RPMI7951 (cell line): Measurements from ENCODE around the gene ABCE1. TPM values are rescaled to one million over a fixed set of nuclear protein-coding genes. Genes with fewer than 3 reads are reported as not detected.
"Not testable (repeated sequence)": the region's sequence is repeated elsewhere in the genome, so short reads cannot be mapped to it uniquely, and the experiment has no call there.

Experiments
- DNase-seq: peaks from one replicate; pipeline ENCODE4 v3.0.0-alpha.2; 2012; ENCODE audit warnings: low read depth
- total RNA-seq: library from RNA; depleted of rRNA; stranded (reverse); fragments of >200 nt; shearing (Covaris generic); gene quantifications from 2 replicates; pipeline ENCODE4 v1.2.3, GENCODE V29; 2014

Gene ABCE1
- total RNA-seq, 1 experiment from 2014 or later: 196 TPM

DNA sequence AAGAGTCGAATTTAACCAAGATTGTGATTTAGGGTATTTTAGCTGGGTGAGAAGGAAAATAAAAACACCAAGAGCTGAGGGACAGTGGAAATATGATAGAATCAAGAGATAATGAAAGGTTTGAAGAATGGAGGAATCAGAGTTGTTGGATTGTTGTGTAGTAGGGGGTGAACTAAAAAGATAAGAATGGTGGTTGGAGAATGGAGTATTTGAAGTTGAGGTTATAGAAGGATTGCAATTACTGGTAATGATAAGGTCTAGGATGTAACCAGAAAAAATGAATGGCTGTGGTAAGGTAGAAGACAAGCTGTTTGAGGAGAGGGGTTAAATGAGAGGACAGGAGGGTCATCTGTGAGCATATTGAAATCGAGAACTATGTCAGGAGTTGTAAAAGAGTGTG is 4.5 kb downstream of the ABCE1 start:
- DNase-seq: no peak

DNA sequence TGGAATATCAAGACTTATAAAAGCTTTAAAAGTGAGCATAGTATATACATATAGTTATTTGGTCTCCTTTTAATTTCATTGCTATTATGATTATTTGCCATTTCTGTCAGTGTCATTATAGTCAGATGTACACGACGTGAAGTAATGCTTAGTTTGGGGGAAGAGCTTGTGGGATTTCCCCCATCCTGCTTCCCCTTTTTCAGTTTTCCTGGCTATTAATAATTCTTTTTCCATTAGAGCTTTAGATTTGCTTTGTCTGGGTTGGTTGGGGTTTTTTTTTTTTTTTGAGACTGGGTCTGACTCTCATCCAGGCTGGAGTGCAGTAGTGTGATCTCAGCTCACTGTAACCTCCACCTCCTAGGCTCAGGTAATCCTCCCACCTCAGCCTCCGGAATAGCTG is 5.4 kb downstream of the ABCE1 start:
- DNase-seq: no peak

DNA sequence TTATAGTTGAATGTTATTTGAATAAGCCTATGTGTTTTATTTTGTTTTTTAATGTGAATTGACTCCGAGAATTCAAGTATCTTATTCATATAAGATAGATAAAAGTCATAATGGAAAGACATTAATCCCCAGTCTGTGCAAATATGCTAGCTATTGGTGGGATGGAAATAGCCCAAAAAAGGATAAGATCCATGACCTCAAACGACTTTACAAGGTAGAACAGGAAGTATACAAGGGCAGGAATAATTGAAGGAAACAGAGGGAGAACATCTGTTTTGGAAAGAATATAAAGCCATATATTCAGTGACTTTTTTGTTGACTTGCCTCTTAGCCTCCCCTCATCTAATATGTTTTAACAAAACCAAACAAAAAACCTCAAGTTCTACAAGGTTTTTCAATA is 9.0 kb downstream of the ABCE1 start:
- no peak for DNase-seq

DNA sequence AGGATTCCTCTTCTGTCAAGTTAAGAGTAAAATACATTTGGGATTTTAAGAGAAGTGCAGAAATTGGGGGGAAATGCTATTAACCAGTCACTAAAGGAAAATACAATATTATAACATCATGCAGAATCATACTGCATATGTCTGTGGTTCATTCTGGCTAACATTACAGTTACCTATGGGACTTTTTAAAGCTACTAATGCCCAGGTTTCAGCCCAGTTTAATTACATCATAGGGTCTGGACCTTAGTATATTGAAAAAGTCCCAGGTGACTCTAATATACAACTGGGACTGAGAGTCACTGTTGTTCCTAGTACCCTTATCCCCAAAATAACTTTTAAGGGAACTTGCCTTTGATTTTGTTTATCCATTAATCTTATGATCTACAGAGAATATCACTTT is 10.0 kb downstream of the ABCE1 start:
- DNase-seq: no peak

DNA sequence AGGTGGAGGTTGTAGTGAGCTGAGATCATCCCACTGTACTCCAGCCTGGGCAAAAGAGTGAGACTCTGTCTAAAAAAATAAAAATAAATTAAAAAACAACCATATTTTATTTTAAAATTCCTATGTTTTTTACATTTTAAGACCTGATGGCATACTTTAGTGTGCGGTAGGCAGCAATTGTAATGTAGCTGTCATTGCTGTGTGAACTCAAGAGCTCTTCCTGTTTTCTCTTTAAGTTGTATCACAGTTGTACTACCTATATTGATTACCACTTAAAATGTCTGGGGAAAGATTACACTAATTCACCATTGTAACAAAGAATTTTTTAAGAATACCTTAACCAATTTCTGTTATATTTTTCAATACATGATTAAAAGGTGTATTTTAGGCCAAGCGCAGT is 27.3 kb downstream of the ABCE1 start:
- no peak for DNase-seq

DNA sequence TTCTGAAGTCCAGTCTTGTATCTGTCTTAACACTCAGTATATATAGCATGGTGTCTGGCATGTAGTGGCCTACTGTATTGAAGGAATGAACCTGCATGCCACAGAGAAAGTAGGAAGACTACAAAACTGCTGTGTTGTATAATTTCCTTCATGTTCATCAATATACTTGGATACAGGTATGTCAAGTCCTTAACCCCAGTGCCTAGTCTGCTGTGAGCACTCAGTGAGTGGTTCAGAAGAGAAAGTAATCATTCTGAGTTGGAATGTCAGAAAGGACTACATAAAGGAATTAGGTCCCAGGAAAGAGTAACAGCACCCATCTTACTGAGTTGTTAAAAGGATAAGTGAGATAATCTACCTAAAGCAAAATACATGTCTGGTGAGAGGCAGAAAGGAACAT is 32.0 kb downstream of the ABCE1 start:
- DNase-seq: no peak

DNA sequence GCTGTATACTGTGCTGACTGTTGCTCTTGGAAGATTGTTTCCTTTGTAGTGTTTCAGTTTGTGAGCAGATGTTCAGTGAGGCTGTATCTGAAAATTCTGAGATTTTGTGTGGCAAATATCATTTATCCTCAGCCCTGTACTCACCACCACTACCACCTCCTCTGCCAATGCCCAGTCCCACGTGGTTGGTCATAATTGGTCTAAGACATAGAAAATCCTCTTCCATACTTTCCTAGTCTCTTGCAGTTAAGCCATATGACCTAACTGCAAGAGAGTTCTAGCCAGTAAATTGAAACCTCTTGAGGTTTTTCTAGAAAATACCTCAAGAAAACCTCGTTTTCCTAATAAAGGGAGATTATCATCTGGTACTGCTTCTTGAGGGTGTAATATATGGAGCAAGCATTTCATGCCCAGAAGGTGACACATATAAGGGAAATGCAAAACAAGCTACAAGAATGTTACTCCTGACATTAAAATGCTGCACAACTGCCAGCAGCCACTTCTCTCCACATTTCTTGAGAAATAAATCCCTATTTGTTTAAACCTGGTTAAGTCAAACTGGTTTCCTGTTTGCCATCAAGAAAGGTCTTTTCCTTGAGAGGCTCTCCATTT is 32.8 kb downstream of the ABCE1 start:
- DNase-seq: peak; percentile 3

DNA sequence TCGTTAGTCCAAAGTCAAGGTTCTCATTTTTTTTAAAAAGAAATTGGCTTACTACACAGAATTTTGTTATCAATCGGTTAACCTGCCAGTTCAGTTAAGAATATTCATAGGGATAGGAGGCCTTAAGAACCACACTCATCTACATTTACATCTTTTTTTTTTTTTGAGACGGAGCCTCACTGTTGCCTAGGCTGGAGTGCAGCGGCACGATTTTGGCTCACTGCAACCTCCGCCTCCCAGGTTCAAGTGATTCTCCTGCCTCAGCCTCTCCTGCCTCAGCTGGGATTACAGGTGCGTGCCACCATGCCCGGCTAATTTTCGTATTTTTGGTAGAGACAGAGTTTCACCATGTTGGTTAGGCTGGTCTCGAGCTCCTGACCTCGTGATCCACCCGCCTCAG is 33.7 kb downstream of the ABCE1 start:
- no peak for DNase-seq

DNA sequence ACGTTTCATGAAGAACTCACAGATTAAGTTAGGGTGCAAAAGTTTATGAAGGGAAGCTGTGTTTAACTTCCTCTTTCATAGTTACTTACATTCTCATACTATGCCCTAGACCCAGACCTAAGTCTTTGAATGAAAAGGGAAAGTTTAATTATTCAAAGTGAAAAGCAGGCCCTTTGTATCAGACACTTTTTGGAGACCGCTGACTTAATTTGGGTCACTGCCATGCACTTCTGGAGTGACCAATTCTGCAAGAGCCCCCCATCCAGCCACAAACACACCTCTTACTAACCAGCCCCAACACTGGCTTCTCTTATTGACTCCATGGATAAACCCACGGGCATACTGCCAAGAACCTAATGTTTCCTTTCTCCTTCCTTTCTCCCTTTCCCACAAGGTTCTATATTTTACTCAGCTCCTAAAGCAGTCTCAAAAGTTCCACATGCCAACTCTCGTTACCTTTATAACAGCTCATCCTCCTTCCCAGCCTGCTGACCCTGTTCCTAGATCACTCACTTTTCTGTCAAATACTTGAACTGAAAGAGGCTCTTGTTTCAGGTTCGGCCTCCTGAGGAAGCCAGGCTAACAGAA is 34.5 kb downstream of the ABCE1 start:
- DNase-seq: peak; percentile 10

DNA sequence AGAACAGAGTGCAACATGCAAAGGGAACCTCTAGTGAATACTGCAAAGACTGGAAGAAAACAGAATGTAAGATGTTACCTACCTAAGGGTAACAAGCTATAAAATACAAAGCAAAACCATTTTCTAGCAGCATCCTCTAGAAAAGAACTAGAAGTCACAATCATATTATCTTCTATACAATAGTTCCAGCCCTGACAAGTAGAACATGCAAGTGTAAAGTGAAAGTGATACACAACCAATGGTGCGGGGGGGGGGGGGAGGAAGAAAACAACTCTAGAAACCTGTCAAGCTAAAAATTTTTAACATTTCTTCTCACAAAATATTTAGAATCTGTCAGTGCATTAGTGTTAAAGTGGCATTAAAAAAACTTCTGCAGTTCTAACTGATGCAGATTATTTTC is 38.1 kb downstream of the ABCE1 start:
- DNase-seq: not testable (repeated sequence)

DNA sequence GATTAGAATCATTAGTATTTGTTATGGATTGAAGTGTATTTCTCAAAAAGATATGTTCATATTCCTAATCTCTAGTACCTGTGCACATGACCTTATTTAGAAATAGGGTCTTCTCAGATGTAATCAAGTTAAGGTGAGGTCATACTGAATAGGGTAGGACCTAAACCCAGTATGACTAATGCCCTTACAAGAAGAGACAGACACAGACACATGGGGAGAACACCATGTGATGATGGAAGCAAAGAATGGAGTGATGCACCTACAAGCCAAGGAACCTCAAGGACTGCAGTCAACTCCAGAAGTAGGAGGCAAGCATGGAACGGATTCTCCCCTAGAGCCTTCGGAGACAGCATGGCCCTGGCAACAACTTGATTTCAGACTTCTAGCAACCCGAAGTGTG is 50.9 kb downstream of the ABCE1 start:
- no peak for DNase-seq

DNA sequence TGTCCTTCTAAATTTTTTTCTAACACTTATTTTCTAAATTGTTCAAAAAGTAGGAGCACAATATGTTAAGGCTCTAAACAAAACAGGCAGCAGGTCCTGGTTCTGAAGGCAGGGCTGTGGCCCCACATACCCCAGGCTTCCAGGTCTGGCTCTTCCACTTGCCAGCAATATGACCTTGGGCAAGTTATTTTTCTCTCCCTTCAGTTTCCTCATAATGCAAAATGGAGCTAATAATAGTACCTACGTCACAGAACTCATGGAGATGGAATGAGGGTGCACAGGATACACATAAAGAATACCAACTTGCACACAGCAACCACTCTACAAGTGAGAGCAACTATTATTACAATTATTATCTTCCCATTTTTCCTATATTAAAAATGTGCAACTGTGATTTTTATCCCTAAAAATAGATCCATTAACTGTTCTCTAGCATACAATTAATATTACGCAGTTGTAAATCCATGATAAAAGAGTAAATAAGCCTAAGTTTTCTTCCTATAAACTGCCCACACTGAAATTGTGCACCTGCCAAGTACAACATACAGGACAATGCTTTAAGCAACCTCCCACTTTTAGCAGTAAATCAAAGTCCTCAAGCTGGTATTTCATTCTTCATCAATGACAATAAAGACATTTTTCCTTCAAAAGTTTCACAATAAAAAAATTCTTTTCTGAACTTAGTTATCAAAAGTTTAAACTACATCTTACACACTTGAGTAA is 55.2 kb downstream of the ABCE1 start:
- no peak for DNase-seq

DNA sequence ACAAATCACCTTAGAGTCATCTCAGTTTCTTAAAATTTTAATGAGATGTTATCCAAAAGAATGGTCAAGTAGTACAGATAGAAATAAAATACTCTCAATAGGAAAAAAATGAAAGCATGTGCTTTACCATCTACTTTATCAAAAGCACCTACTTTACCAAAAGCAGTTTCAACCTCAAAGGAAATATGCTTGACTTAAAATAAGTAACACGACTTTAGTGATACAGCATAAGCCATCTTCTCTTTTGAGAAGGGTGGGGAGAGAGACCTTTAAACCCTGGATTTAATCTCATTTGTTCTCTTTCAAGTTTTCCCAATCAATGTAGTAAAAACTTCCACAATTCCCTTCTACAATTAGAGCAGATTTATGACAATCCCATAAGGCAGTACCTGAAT is 55.8 kb downstream of the ABCE1 start:
- DNase-seq: no peak

DNA sequence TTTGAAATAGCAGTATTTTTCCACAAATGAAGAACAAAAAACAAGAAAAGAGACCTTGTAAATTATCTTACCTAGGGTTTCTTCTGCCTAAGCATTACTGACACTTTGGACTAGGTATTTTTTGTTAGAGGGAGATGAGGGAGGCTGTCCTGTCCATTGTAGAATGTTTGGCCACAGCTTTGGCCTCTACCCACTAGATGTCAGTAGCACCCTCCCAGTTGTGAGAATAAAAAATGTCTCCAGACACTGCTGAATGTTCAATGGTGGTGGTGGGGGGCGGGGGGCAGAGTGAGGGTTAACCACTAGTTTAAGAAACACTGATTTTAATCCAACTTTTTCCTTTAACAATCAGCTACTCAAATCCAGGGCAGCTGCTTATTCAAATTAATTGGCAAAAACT is 56.5 kb downstream of the ABCE1 start:
- peak; percentile 19 for DNase-seq

DNA sequence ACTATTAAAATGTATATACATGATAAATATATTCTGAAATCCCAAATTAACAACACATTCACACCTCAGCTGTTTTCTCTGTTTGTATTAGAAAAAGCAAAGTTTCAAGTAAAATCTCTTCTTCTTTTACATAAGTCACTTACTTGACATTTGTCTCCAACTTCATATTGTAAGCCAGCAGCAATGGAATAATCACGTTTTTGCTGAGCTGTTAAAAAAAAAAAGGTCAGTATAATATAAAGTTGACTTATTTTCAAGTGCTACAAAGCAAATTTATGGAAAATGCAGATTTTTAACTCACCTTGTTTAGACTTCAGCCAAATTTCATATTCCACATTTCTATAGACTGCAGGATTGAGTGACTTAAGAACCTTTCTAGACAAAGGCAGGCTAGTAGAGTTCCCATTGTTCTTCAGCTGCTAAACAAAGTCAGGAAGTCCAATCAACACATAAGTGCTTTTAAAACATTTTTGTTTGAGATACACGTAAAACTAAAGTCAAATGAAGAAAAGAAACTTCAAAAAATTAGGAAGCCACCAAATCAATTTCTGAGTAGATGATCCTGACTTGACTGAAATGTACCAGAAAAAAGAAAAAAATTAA is 57.3 kb downstream of the ABCE1 start:
- DNase-seq: no peak

DNA sequence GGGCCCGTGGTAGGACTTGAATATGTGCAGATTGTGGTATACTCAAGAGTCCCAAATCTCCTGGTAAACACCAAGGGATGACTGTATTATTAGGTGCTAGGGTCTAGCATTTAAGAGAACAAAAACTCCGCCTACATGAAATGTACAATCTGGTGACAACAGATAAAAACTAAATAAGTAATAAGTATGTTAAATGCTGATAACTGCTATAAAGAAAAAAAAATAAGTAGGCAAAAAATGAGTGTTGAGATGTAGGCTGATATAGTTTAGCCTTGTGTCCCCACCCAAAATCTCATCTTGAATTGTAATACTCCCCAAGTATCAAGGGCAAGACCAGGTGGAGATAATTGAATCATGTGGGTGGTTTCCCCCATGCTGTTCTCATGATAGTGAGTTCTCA is 58.9 kb downstream of the ABCE1 start:
- no peak for DNase-seq

DNA sequence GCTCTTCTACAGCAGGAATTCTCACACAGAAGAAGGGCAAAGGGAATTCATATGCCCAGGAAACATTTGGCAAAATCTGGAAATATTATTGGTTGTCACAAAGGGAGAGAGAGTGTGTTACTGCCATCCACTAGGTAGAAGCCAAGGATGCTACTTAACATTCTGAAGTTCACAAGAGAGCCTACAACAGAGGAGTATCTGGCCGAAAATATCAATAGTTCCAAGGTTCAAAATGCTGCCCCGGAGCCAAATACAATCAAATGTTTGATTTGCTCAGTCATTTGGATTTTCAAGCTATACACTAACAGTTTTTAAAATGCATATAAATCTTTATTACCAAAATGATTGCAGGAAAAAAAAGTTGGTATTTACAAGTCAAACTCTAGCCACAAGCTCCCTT is 63.4 kb downstream of the ABCE1 start:
- DNase-seq: no peak

DNA sequence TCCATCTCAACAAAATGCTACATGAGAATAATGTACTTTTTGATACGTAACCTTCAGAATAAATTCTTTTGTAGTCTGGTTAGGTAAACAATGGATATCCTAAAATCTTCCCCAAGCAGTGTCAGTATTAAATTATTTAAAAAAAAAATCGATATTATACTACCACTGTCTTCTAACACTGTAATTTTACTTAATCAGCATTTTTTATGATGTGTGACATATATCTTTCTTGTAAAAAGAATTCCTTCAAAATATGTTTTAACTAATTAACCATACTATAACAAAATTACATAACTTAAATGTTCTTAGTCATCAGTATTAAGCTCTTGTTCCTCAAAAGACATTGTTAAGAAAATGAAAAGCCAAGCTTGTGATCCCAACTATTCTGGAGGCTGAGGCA is 69.8 kb downstream of the ABCE1 start:
- no peak for DNase-seq

DNA sequence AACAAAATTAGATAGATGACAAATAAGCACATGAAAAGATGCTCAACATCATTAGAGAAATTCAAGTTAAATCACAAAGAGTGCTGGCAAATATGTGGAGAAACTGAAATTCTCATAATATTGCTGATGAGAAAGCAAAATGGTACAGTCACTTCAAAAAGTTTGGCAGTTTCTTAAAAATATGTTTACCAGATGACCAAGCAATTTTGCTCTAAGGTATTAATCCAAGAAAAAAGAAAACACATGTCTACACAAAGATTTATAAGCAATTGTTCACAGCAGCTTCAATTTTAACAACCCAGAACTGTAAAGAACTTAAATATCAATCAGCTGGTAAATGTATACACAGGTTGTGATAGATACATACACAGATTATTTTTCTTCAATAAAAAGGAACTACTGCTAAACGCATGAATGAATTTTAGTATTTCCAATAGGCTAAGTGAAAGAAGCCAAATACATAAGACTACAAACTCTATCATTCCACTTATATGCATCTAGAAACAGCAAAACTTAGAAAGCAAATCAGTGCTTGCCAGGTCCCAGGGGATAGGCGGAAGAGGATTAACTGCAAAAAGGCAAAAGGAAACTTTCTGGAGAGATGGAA is 70.6 kb downstream of the ABCE1 start:
- DNase-seq: no peak

DNA sequence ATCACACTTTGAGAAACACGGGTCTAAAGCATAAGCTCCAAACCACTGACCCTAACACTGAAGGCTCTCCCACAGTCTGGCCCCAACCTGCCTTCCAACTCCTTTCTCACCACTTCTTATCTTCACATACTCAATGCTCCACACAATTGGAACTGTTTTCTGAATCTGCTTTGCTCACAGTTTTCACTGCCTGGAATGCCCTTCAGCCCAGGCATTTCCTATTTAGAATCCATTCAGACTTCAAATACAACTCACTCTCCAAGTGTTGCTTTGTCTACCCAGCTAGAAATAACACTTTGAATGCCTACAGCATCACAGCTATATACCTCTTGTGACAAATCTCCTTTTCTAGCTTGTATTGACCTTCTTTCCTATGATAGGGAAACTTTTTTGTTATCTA is 72.1 kb downstream of the ABCE1 start:
- DNase-seq: no peak

DNA sequence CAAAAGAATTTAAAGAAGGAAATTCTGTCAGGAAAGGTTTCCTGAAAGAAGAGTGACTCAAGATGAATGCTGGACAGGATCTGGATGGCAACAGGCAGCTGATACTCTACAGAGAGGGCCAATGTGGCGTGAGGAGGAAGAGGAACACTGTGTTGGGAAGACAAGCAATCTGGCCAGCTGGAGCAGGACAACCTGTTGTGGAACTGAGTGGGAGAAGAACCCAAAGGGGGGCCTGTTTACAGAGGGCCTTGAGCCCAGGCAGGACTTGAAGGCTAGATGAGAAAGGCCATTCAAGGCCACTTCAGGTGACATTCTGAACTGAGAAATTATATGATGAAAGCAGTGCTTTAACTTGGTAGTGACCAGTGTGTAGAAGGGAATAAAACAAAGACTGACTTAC is 73.8 kb downstream of the ABCE1 start:
- DNase-seq: no peak

DNA sequence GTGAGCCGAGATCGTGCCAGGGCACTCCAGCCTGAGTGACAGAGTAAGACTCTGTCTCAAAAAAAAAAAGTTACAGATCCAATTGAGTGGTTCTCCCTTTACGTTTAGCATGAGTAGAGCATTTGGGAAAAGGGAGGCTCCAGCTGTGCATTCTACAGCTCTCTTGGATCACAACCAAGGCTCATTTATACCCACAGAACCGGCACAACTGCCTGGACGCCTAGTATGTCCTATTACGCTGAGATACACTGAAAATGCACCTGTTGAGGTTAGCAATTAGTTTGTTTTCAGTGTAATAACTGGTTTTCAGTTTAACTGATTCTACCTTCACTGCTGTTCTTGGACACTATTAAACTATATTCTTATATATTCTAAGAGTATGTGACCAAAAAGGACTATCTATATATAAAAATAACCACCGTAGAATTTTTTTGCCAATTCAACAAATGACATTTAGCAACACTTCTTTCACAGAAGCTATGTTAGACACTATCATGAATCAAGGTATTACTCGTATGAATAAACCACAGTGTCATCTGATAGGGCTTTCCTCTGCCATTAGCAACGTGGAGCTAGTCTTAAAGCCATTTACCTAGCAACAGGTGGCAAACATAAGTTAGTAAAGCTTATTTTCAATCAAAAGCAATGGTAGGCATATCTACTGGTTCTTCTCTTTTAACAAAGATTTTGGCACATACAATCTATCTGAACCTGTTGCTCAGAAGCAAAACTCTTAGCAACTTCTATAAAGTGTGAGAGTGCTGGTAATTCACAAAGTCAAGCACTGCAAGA is 78.7 kb downstream of the ABCE1 start:
- DNase-seq: no peak
